Hepatocyte (in vitro differentiated cells): ENCODE results near the gene FGF8. TPM values are rescaled to one million over a fixed set of nuclear protein-coding genes. Genes with fewer than 3 reads are reported as not detected.

Experiments
- DNase-seq: peaks from one replicate; pipeline ENCODE4 v3.0.0-alpha.2; 2016; ENCODE audit warnings: low spot score
- H2AFZ ChIP-seq: fragments of 200-600 bp; sonication (generic); 2 replicates; pipeline ENCODE4 v1.6.0; 2016; ENCODE audit warnings: antibody characterized with exemption, mild to moderate bottlenecking
- H3K27ac ChIP-seq: fragments of 200-600 bp; sonication (generic); 2 replicates; pipeline ENCODE4 v1.5.1; 2016; ENCODE audit warnings: mild to moderate bottlenecking
- H3K27me3 ChIP-seq: fragments of 200-600 bp; sonication (generic); 2 replicates; pipeline ENCODE4 v1.6.1; 2016
- H3K36me3 ChIP-seq: fragments of 200-600 bp; sonication (generic); replicated peaks from 2 replicates; pipeline ENCODE4 v1.5.1; 2016; ENCODE audit warnings: low read depth; ENCODE audit not compliant: insufficient read depth
- H3K4me1 ChIP-seq: fragments of 200-600 bp; sonication (generic); 2 replicates; pipeline ENCODE4 v1.5.1; 2016; ENCODE audit warnings: mild to moderate bottlenecking, moderate library complexity; ENCODE audit not compliant: insufficient read depth
- H3K4me2 ChIP-seq: fragments of 200-600 bp; sonication (generic); 2 replicates; pipeline ENCODE4 v1.6.0; 2016
- H3K4me3 ChIP-seq: fragments of 200-600 bp; sonication (generic); 2 replicates; pipeline ENCODE4 v1.5.1; 2016; ENCODE audit warnings: mild to moderate bottlenecking
- H3K79me2 ChIP-seq: fragments of 200-600 bp; sonication (generic); 2 replicates; pipeline ENCODE4 v1.6.0; 2017; ENCODE audit warnings: mild to moderate bottlenecking
- H3K9me2 ChIP-seq: fragments of 200-600 bp; sonication (generic); replicated peaks from 2 replicates; pipeline ENCODE4 v1.6.0; 2017; ENCODE audit warnings: mild to moderate bottlenecking; ENCODE audit not compliant: insufficient read depth
- H3K9me3 ChIP-seq: fragments of 200-600 bp; sonication (generic); 2 replicates; pipeline ENCODE4 v1.5.1; 2016; ENCODE audit warnings: low read depth, mild to moderate bottlenecking
- H4K20me1 ChIP-seq: fragments of 200-600 bp; sonication (generic); 2 replicates; pipeline ENCODE4 v1.6.0; 2016; ENCODE audit warnings: mild to moderate bottlenecking; ENCODE audit not compliant: insufficient read depth, poor library complexity, severe bottlenecking
- EZH2 ChIP-seq: fragments of 200-600 bp; sonication (generic); IDR thresholded peaks from 2 replicates; pipeline ENCODE4 v1.6.1; 2016; ENCODE audit warnings: antibody characterized with exemption, mild to moderate bottlenecking, borderline replicate concordance
- EZH2phosphoT487 ChIP-seq: fragments of 200-600 bp; sonication (generic); IDR thresholded peaks from one replicate; pipeline ENCODE4 v1.6.1; 2018; ENCODE audit warnings: antibody characterized with exemption, mild to moderate bottlenecking, low read depth, moderate library complexity; ENCODE audit not compliant: unreplicated experiment, severe bottlenecking
- WGBS: methylation state at CpG from one replicate; pipeline ENCODE4 v1.1.6; 2016; ENCODE audit warnings: low lambda C conversion rate; ENCODE audit errors: missing lambda C conversion rate; 5-methylcytosine and 5-hydroxymethylcytosine counted together
- polyA plus RNA-seq: library from polyadenylated mRNA; unstranded; fragments of >200 nt; fragmentation: Nextera tagmentation; extraction: Ambion mirVana; gene quantifications from 2 replicates; pipeline ENCODE4 v1.2.1, GENCODE V29; 2016
- total RNA-seq: library from RNA; depleted of rRNA; stranded (reverse); fragments of >200 nt; gene quantifications from 2 replicates; pipeline ENCODE4 v1.2.3, GENCODE V29; 2014
- TF ChIP-seq, protein P1 (sequence below): fragments of 200-600 bp; sonication (generic); IDR thresholded peaks from 2 replicates; pipeline ENCODE4 v1.5.1; 2016; ENCODE audit warnings: antibody characterized with exemption, mild to moderate bottlenecking; ENCODE audit not compliant: poor library complexity

FGF8 gene
- total and polyA plus RNA-seq, 2 experiments from 2014 or later = not detected

DNA sequence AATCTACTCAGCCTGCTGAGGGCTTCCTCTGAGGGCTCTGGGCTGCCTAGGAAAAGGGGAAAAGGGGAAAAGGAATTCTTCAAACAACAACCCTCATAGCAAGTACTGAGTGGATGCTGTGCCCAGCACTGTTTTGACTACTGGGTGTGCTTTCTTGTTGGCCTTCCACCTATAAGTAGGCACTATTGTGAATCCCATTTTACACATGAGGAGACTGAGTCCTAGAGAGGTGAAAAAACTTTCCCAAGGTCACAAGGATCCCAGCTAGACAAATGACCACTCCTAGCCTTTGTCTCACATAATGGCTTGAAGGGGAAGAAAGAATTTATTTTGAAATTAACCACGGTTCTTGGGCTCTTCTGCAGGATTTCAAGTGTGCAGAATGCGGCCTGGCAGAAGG is 17.1 kb downstream of the FGF8 start:
- 97% methylated on average over 2 of the region's 2 CpGs for WGBS

DNA sequence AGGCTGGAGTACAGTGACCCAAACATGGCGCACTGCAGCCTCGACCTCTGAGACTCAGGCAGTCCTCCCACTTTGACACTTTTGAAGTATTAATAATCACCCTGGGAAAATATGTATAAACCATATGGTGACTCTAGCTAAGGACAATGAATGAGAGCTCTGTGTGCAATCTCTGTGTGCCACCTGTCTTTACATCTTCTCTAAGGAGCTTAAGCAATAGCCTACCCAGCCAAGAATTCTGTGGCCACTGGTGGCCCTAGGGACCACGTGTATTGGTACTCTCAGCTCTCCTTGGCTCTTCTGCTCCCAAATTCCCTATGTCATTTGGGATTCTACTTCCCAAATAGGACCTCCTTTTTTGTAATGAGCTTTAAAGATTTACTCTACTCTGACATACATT is 23.7 kb downstream of the FGF8 start:
- no peak for DNase-seq
- TF ChIP-seq EZH2 (no peak), EZH2phosphoT487 (no peak)
- TF ChIP-seq, protein P1, sequence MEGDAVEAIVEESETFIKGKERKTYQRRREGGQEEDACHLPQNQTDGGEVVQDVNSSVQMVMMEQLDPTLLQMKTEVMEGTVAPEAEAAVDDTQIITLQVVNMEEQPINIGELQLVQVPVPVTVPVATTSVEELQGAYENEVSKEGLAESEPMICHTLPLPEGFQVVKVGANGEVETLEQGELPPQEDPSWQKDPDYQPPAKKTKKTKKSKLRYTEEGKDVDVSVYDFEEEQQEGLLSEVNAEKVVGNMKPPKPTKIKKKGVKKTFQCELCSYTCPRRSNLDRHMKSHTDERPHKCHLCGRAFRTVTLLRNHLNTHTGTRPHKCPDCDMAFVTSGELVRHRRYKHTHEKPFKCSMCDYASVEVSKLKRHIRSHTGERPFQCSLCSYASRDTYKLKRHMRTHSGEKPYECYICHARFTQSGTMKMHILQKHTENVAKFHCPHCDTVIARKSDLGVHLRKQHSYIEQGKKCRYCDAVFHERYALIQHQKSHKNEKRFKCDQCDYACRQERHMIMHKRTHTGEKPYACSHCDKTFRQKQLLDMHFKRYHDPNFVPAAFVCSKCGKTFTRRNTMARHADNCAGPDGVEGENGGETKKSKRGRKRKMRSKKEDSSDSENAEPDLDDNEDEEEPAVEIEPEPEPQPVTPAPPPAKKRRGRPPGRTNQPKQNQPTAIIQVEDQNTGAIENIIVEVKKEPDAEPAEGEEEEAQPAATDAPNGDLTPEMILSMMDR = no peak

More for the DNA sequence above, 17.1 kb downstream of the FGF8 start:
- TF ChIP-seq EZH2 = no peak
- DNase-seq = no peak
- Histone ChIP-seq H3K4me1 (no peaks in the 10 kb centered on the region), H3K4me2 (no peak overlapping the region), H3K79me2 (no peaks in the 10 kb centered on the region), H3K4me3 (no peak overlapping the region), H3K36me3 (no peaks in the 10 kb centered on the region), H4K20me1 (no peaks in the 10 kb centered on the region), H3K27ac (no peak overlapping the region), H3K9me3 (no peaks in the 10 kb centered on the region), H2AFZ (no peak overlapping the region), H3K9me2 (no peaks in the 10 kb centered on the region), H3K27me3 (peaks cover 7% of the 10 kb centered on the region)

DNA sequence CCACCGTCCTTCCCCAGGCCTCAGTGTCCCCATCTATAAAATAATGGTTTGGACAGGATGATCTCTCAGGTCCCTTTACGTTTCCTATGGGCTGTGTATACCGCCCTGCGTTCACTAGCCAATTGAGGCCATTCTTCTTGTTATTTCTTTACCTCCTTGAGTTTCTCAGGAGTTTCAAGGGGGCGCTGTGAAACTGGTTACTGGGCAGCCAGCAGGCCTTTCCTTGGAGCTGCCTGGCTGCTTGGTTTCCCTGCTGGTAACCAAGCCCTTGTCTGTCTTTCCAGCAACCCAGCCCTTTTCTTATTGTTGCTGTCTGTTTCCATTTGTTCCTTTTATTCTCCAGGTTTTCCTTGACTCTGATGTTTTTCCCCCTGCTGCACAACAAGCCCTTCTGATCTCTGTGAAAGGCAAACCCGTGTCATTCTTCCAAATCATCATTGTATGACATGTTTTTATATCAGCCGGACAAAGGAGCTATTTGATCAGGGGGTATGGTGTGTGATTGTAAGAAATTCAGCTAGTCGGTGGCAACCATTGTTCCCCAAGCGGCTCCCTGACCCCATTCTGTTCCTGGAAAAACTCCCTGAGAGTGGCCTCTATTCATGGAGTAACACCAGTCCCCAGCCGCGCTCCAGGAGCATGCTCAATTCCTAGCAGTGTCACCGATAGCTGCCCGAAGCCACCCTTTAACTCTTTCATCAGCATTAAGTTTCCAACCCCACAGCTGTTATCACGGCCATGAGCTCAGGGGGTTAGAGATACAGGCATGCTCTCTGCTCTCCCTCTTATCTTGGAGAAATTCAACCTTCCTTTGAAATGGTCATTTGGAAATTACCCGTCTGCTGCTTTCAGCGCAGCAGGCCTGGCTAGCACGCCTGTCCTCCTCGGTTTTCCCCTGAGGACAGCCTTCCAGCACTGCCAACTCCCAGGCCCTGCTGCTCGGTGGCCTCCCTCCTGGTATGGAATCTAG is 26.6 kb downstream of the FGF8 start:
- TF ChIP-seq, protein P1 = no peak
- no peak for TF ChIP-seq EZH2
- no peak for TF ChIP-seq EZH2phosphoT487
- peaks cover 11% of the 10 kb centered on the region for H3K4me1 ChIP-seq
- no peaks in the 10 kb centered on the region for H3K9me2 ChIP-seq
- DNase-seq = no peak
- no peaks in the 10 kb centered on the region for H3K79me2 ChIP-seq
- no peak overlapping the region for H2AFZ ChIP-seq
- 45% methylated on average over 19 of the region's 19 CpGs for WGBS
- H3K27ac ChIP-seq = peak overlapping the region; percentile 13
- H3K4me2 ChIP-seq = no peak overlapping the region
- H3K27me3 ChIP-seq = no peaks in the 10 kb centered on the region
- no peak overlapping the region for H3K4me3 ChIP-seq
- no peaks in the 10 kb centered on the region for H3K36me3 ChIP-seq
- H3K9me3 ChIP-seq = no peaks in the 10 kb centered on the region
- H4K20me1 ChIP-seq = no peaks in the 10 kb centered on the region

More for the DNA sequence above, 23.7 kb downstream of the FGF8 start:
- no peaks in the 10 kb centered on the region for H3K36me3 ChIP-seq
- H3K9me2 ChIP-seq = no peaks in the 10 kb centered on the region
- H4K20me1 ChIP-seq = no peaks in the 10 kb centered on the region
- no peak overlapping the region for H3K4me3 ChIP-seq
- H3K9me3 ChIP-seq = no peaks in the 10 kb centered on the region
- no peaks in the 10 kb centered on the region for H3K27me3 ChIP-seq
- H3K79me2 ChIP-seq = no peaks in the 10 kb centered on the region
- no peak overlapping the region for H2AFZ ChIP-seq
- no peak overlapping the region for H3K4me2 ChIP-seq
- no peaks in the 10 kb centered on the region for H3K4me1 ChIP-seq
- no peak overlapping the region for H3K27ac ChIP-seq
- 95% methylated on average over 3 of the region's 3 CpGs for WGBS

DNA sequence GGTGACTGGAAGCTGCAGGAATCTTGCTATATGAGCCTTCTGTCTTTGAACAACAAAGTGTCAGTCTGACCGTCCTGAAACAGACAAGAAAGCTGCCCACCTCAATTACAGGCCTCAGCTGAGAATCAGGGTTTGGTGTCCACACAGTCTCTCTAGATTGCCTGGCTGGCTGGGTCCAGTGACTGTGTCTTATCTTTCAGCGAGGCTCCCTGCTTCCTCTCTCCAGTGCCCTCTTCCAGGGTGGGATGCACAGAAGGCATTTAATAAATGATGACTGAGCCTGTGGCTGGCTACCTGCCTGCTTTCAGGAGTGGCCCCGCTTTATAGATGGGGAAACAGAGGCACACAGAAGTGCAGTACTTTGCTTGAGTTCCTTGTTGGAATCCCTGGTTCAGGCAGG is 27.4 kb downstream of the FGF8 start:
- no peaks in the 10 kb centered on the region for H3K36me3 ChIP-seq
- TF ChIP-seq EZH2phosphoT487 = no peak
- no peak for TF ChIP-seq EZH2
- TF ChIP-seq, protein P1 = no peak
- H3K27ac ChIP-seq = no peak overlapping the region
- H3K9me3 ChIP-seq = no peaks in the 10 kb centered on the region
- 68% methylated on average over 3 of the region's 3 CpGs for WGBS
- H3K9me2 ChIP-seq = no peaks in the 10 kb centered on the region
- no peak overlapping the region for H3K4me3 ChIP-seq
- no peaks in the 10 kb centered on the region for H3K27me3 ChIP-seq
- H3K4me2 ChIP-seq = no peak overlapping the region
- no peaks in the 10 kb centered on the region for H4K20me1 ChIP-seq
- no peaks in the 10 kb centered on the region for H3K79me2 ChIP-seq
- no peak for DNase-seq
- peaks cover 11% of the 10 kb centered on the region for H3K4me1 ChIP-seq
- no peak overlapping the region for H2AFZ ChIP-seq
